H1 (cell line): Measurements from ENCODE around the gene PLEKHA1. TPM values are rescaled to one million over a fixed set of nuclear protein-coding genes. Genes with fewer than 3 reads are reported as not detected.

Experiments
- CTBP2 ChIP-seq: IDR thresholded peaks from 2 replicates; pipeline ENCODE4 v1.7.0; 2011; ENCODE audit warnings: borderline replicate concordance, mild to moderate bottlenecking, moderate library complexity, mixed read lengths, low read length; ENCODE audit not compliant: insufficient read depth, insufficient read length
- HDAC6 ChIP-seq: IDR thresholded peaks from one replicate; pipeline ENCODE4 v1.7.1; 2012; ENCODE audit warnings: low read depth, mild to moderate bottlenecking, inconsistent platforms, low read length, moderate library complexity
- TAF1 ChIP-seq: IDR thresholded peaks from 2 replicates; pipeline ENCODE4 v1.6.1; 2011; ENCODE audit warnings: mild to moderate bottlenecking, low read depth, low read length
- ZNF274 ChIP-seq: IDR thresholded peaks from 2 replicates; pipeline ENCODE4 v1.7.0; 2012; ENCODE audit warnings: low read length, borderline replicate concordance; ENCODE audit errors: extremely low read depth
- polyA plus RNA-seq, 7 experiments: library from polyadenylated mRNA; depleted of rRNA in 3 of 7; stranded (reverse) in 5 of 7; unstranded in 2 of 7; fragments of >200 nt in 5 of 7; fragments of 200-250 nt in 2 of 7; gene quantifications; 1 replicate in 5 of 7; 2 replicates in 1 of 7; 4 replicates in 1 of 7; pipeline versions ENCODE4 v1.2.1 to v1.2.3, GENCODE V29; 2011 to 2013; ENCODE audit warnings: missing spikeins in 2 of 7, mixed read lengths in 2 of 7
- total RNA-seq: library from RNA; stranded (reverse); fragmentation: NEBNext Ultra II Directional; extraction: Animal tissue kit (Norgen Biotek cat#: 25700); gene quantifications from 2 replicates; pipeline ENCODE4 v1.2.1, GENCODE V29; 2021

PLEKHA1 gene
- total and polyA plus RNA-seq, 2 of the 8 experiments (the other 6 are each of a cell fraction or from before 2014, with no cell fraction given) = 15.6 to 39.7 TPM

DNA sequence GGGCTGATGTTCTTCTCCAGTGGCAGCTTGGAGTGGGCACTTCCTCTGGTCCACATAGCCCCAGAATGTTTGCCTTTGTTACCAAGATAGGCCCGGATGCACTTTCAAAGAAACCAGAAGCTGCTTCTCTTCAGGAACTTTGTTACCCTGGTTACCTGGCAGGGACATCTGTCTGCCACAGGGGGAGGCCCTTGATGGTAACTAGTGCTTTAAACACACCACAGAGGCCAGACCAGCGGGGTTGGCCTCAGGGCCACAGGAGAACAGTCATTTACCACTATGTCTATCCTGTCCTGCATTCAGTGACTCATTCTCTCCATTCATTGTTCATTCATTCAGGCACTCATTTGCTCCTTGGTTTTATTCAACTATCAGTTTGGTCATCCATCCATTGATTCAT is 11.9 kb upstream of the PLEKHA1 start (continued):
- TF ChIP-seq TAF1 = no peak
- no peak for TF ChIP-seq HDAC6
- TF ChIP-seq CTBP2 = no peak
- no peak for TF ChIP-seq ZNF274
- TF ChIP-seq, all 59 proteins: peak for 0
